Neuronal stem cell (in vitro differentiated cells): Measurements from ENCODE around the gene XPR1.
"Not testable (repeated sequence)": the region's sequence is repeated elsewhere in the genome, so short reads cannot be mapped to it uniquely, and the experiment has no call there.

Experiments used
- DNase-seq: peaks from one replicate; pipeline ENCODE4 v3.0.0-alpha.2; 2013; ENCODE audit warnings: low spot score
- H2AFZ ChIP-seq: one replicate; pipeline ENCODE4 v1.6.1; 2013; ENCODE audit warnings: mild to moderate bottlenecking, low read length, inconsistent platforms
- H2AK5ac ChIP-seq: 2 replicates; pipeline ENCODE4 v1.6.1; 2013; ENCODE audit warnings: low read depth, mild to moderate bottlenecking, inconsistent platforms, low read length, moderate library complexity, mixed read lengths
- H2BK120ac ChIP-seq: 2 replicates; pipeline ENCODE4 v1.6.1; 2013; ENCODE audit warnings: low read depth, mild to moderate bottlenecking, inconsistent platforms, low read length, moderate library complexity, mixed read lengths
- H2BK12ac ChIP-seq: one replicate; pipeline ENCODE4 v1.6.1; 2013; ENCODE audit warnings: low read length, inconsistent platforms
- H2BK15ac ChIP-seq: 2 replicates; pipeline ENCODE4 v1.6.1; 2013; ENCODE audit warnings: mild to moderate bottlenecking, low read length, inconsistent platforms, mixed read lengths
- H2BK5ac ChIP-seq: one replicate; pipeline ENCODE4 v1.6.1; 2013; ENCODE audit warnings: inconsistent platforms, mild to moderate bottlenecking, low read length, moderate library complexity
- H3K14ac ChIP-seq: one replicate; pipeline ENCODE4 v1.6.1; 2013; ENCODE audit warnings: low read length, inconsistent platforms
- H3K18ac ChIP-seq: 2 replicates; pipeline ENCODE4 v1.6.1; 2013; ENCODE audit warnings: low read length, inconsistent platforms
- H3K23ac ChIP-seq: 2 replicates; pipeline ENCODE4 v1.6.1; 2013; ENCODE audit warnings: low read depth, mild to moderate bottlenecking, mixed read lengths, low read length, inconsistent platforms; ENCODE audit not compliant: poor library complexity
- H3K27ac ChIP-seq: replicated peaks from 3 replicates; pipeline ENCODE4 v1.5.1; 2013; ENCODE audit warnings: low read length, inconsistent platforms
- H3K27me3 ChIP-seq, 3 experiments: 2 replicates each; pipeline ENCODE4 v1.6.1; 2013; ENCODE audit warnings: low read length in 3 of 3, mild to moderate bottlenecking in 2 of 3, inconsistent platforms in 1 of 3, low read depth in 1 of 3, mixed read lengths in 1 of 3, moderate library complexity in 1 of 3; ENCODE audit not compliant: control insufficient read depth in 3 of 3, insufficient read depth in 3 of 3
- H3K36me3 ChIP-seq, 2 donors: replicated peaks in 1 of 2; 2 replicates each; pipeline ENCODE4 v1.6.1; 2013; ENCODE audit warnings: low read length in 2 of 2; ENCODE audit not compliant: control insufficient read depth in 2 of 2, insufficient read depth in 2 of 2
- H3K4ac ChIP-seq: 2 replicates; pipeline ENCODE4 v1.6.1; 2013; ENCODE audit warnings: inconsistent platforms, mild to moderate bottlenecking, low read length, moderate library complexity
- H3K4me1 ChIP-seq, 2 donors: 1 replicate in 1 of 2; 2 replicates in 1 of 2; pipeline ENCODE4 v1.6.1; 2013; ENCODE audit warnings: low read length in 2 of 2, low read depth in 1 of 2; ENCODE audit not compliant: control insufficient read depth in 2 of 2, insufficient read depth in 1 of 2
- H3K4me2 ChIP-seq: one replicate; pipeline ENCODE4 v1.6.1; 2013; ENCODE audit warnings: mild to moderate bottlenecking, low read length, inconsistent platforms; ENCODE audit not compliant: insufficient read depth, poor library complexity, severe bottlenecking
- H3K4me3 ChIP-seq, 2 donors: 2 replicates each; pipeline ENCODE4 v1.5.1; 2013; ENCODE audit warnings: low read length in 2 of 2, mild to moderate bottlenecking in 2 of 2, inconsistent platforms in 1 of 2, moderate library complexity in 1 of 2
- H3K79me1 ChIP-seq: one replicate; pipeline ENCODE4 v1.6.1; 2013; ENCODE audit warnings: low read depth, mild to moderate bottlenecking, inconsistent platforms, low read length, moderate library complexity
- H3K9ac ChIP-seq: one replicate; pipeline ENCODE4 v1.6.1; 2013; ENCODE audit warnings: mild to moderate bottlenecking, low read depth, low read length, inconsistent platforms; ENCODE audit not compliant: poor library complexity
- H3K9me3 ChIP-seq, 2 donors: replicated peaks in 1 of 2; 2 replicates each; pipeline versions ENCODE3 to v1.6.1; 2013; ENCODE audit warnings: low read length in 2 of 2, mild to moderate bottlenecking in 2 of 2, inconsistent platforms in 1 of 2, low read depth in 1 of 2, mixed read lengths in 1 of 2, moderate library complexity in 1 of 2; ENCODE audit not compliant: control insufficient read depth in 2 of 2, insufficient read depth in 1 of 2
- H4K8ac ChIP-seq: one replicate; pipeline ENCODE4 v1.6.1; 2013; ENCODE audit warnings: low read depth, mild to moderate bottlenecking, inconsistent platforms, low read length, moderate library complexity
- H4K91ac ChIP-seq: one replicate; pipeline ENCODE4 v1.6.1; 2013; ENCODE audit warnings: low read length, low read depth, mild to moderate bottlenecking, inconsistent platforms; ENCODE audit not compliant: poor library complexity
- WGBS, 2 donors: extraction: QIAGEN DNeasy Blood & Tissue Kit; methylation state at CpG; one replicate each; pipeline ENCODE4 v1.1.7; 2013; ENCODE audit warnings: missing lambda C conversion rate in 2 of 2, mixed read lengths in 1 of 2; ENCODE audit not compliant: insufficient read length in 2 of 2, insufficient replicate concordance in 1 of 2; ENCODE audit errors: extremely low coverage in 2 of 2; 5-methylcytosine and 5-hydroxymethylcytosine counted together

XPR1 gene

GRCh38 chr1:180683117-180683516 lies 51.3 kb downstream of the XPR1 start:
- H4K8ac ChIP-seq, H2BK15ac ChIP-seq, H3K14ac ChIP-seq, H3K27me3 ChIP-seq, H3K18ac ChIP-seq, H3K4ac ChIP-seq, H3K4me2 ChIP-seq, H2BK120ac ChIP-seq, DNase-seq, H3K4me1 ChIP-seq, H3K23ac ChIP-seq, H2AFZ ChIP-seq, H2AK5ac ChIP-seq, H2BK12ac ChIP-seq, H4K91ac ChIP-seq, H3K79me1 ChIP-seq, H3K4me3 ChIP-seq, H2BK5ac ChIP-seq, H3K36me3 ChIP-seq, H3K9ac ChIP-seq, H3K27ac ChIP-seq: not testable (repeated sequence)
- H3K9me3 ChIP-seq: peaks cover 0 to 16% of the 10 kb centered on the region in 2 donors
- no CpG with 5 or more reads among the region's 3 CpGs for WGBS, 2 donors

GRCh38 chr1:180691322-180691913 lies 59.6 kb downstream of the XPR1 start:
- Histone ChIP-seq H3K27ac (no peak overlapping the region), H3K4ac (no peak overlapping the region), H2BK12ac (no peak overlapping the region), H3K4me1 (peaks cover 0 to 16% of the 10 kb centered on the region in 2 donors), H3K23ac (no peak overlapping the region), H2BK15ac (no peak overlapping the region), H3K27me3 (no peaks in the 10 kb centered on the region), H3K36me3 (no peaks in the 10 kb centered on the region), H3K4me2 (no peak overlapping the region), H4K8ac (no peak overlapping the region), H3K4me3 (no peak overlapping the region), H3K79me1 (no peaks in the 10 kb centered on the region), H2BK5ac (no peak overlapping the region), H2AFZ (no peak overlapping the region), H3K9me3 (peaks cover 0 to 18% of the 10 kb centered on the region in 2 donors), H3K9ac (no peak overlapping the region), H2AK5ac (no peak overlapping the region), H2BK120ac (no peak overlapping the region), H3K18ac (no peak overlapping the region), H3K14ac (no peak overlapping the region), H4K91ac (no peak overlapping the region)
- WGBS, 2 donors: no CpG with 5 or more reads among the region's 2 CpGs
- DNase-seq: no peak

GRCh38 chr1:180693564-180694244 lies 61.9 kb downstream of the XPR1 start:
- Histone ChIP-seq H2AFZ (no peak overlapping the region), H2BK15ac (no peak overlapping the region), H4K91ac (no peak overlapping the region), H2BK5ac (no peak overlapping the region), H3K9ac (no peak overlapping the region), H4K8ac (no peak overlapping the region), H3K27ac (no peak overlapping the region), H3K9me3 (peaks cover 0 to 36% of the 10 kb centered on the region in 2 donors), H2BK120ac (no peak overlapping the region), H3K27me3 (no peaks in the 10 kb centered on the region), H3K4me3 (no peak overlapping the region), H2AK5ac (no peak overlapping the region), H3K23ac (no peak overlapping the region), H3K18ac (no peak overlapping the region), H3K79me1 (no peaks in the 10 kb centered on the region), H3K14ac (no peak overlapping the region), H3K4me2 (no peak overlapping the region), H3K36me3 (no peaks in the 10 kb centered on the region), H3K4me1 (peaks cover 0 to 16% of the 10 kb centered on the region in 2 donors), H2BK12ac (no peak overlapping the region), H3K4ac (no peak overlapping the region)
- DNase-seq: no peak
- no CpG with 5 or more reads among the region's 5 CpGs for WGBS, 2 donors

GRCh38 chr1:180695282-180695681 lies 63.5 kb downstream of the XPR1 start:
- Histone ChIP-seq H2BK5ac (no peak overlapping the region), H3K4me3 (no peak overlapping the region), H3K14ac (no peak overlapping the region), H2AK5ac (no peak overlapping the region), H3K27ac (no peak overlapping the region), H3K36me3 (no peaks in the 10 kb centered on the region), H3K79me1 (no peaks in the 10 kb centered on the region), H4K91ac (no peak overlapping the region), H3K9me3 (peaks cover 0 to 39% of the 10 kb centered on the region in 2 donors), H3K4me2 (no peak overlapping the region), H3K23ac (no peak overlapping the region), H3K27me3 (no peaks in the 10 kb centered on the region), H3K9ac (no peak overlapping the region), H2BK15ac (no peak overlapping the region), H3K4ac (no peak overlapping the region), H3K4me1 (peaks cover 0 to 16% of the 10 kb centered on the region in 2 donors), H2BK120ac (no peak overlapping the region), H2AFZ (no peak overlapping the region), H2BK12ac (no peak overlapping the region), H3K18ac (no peak overlapping the region), H4K8ac (no peak overlapping the region)
- no CpG with 5 or more reads among the region's 8 CpGs for WGBS, 2 donors
- no peak for DNase-seq
